ENCODE data around the gene ZNF892.

The ZNF892 gene

GRCh38 chr2:95207111-95207961, at the start of gene ZNF892 (continued):
- TF ChIP-seq, protein P1, sequence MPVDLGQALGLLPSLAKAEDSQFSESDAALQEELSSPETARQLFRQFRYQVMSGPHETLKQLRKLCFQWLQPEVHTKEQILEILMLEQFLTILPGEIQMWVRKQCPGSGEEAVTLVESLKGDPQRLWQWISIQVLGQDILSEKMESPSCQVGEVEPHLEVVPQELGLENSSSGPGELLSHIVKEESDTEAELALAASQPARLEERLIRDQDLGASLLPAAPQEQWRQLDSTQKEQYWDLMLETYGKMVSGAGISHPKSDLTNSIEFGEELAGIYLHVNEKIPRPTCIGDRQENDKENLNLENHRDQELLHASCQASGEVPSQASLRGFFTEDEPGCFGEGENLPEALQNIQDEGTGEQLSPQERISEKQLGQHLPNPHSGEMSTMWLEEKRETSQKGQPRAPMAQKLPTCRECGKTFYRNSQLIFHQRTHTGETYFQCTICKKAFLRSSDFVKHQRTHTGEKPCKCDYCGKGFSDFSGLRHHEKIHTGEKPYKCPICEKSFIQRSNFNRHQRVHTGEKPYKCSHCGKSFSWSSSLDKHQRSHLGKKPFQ (tag by site-specific recombination; IDR thresholded peaks at IDR 0.05) = no peak
- peak; percentile 70 for TF ChIP-seq ZNF501 (tag by site-specific recombination; IDR thresholded peaks at IDR 0.05)
- TF ChIP-seq ZNF394 (tag by site-specific recombination; IDR thresholded peaks at IDR 0.05; ENCODE audit: borderline replicate concordance) = peak; percentile 85; the same call in 1 of the 2 replicates
- TF ChIP-seq ZFP37 (tag by site-specific recombination; IDR thresholded peaks at IDR 0.05) = peak; percentile 83; the same call in 1 of the 2 replicates
- TF ChIP-seq ZNF660 (tag by site-specific recombination; IDR thresholded peaks at IDR 0.05) = peak; percentile 57; the same call in 1 of the 2 replicates
- TF ChIP-seq ZFP69B (tag by site-specific recombination; IDR thresholded peaks at IDR 0.05) = no peak
- TF ChIP-seq ZNF266 (tag by site-specific recombination; IDR thresholded peaks at IDR 0.05; ENCODE audit: low read depth) = no peak
- TF ChIP-seq ZFHX2 (tag by site-specific recombination; conservative IDR thresholded peaks at IDR 0.05) = peak; percentile 47
- peak; percentile 45; the same call in 1 of the 2 replicates for TF ChIP-seq KLF16 (tag by site-specific recombination; IDR thresholded peaks at IDR 0.05)
- peak; percentile 40; the same call in 1 of the 2 replicates for TF ChIP-seq ZNF518A (tag by site-specific recombination; conservative IDR thresholded peaks at IDR 0.05; ENCODE audit: low read depth)
- TF ChIP-seq YY2 (tag by site-specific recombination; IDR thresholded peaks at IDR 0.05) = 0 out of 2 replicates have a peak, but pooled peaks have one; percentile 14
- no peak for TF ChIP-seq ZNF211 (tag by site-specific recombination; IDR thresholded peaks at IDR 0.05; ENCODE audit: low read depth)
- TF ChIP-seq ZBTB7A (tag by site-specific recombination; IDR thresholded peaks at IDR 0.05; ENCODE audit: low read depth) = peak; percentile 39; the same call in 1 of the 2 replicates
- TF ChIP-seq ZNF76 (tag by site-specific recombination; IDR thresholded peaks at IDR 0.05; ENCODE audit: borderline replicate concordance, low read depth) = peak; percentile 98
- TF ChIP-seq ZNF274 (IDR thresholded peaks at IDR 0.05; ENCODE audit: low read length) = no peak
- no peak for TF ChIP-seq ZNF274 (tag by site-specific recombination; IDR thresholded peaks at IDR 0.05; ENCODE audit: borderline replicate concordance)
- peak; percentile 5 for TF ChIP-seq ZBTB8A (tag by site-specific recombination; IDR thresholded peaks at IDR 0.05)
- no peak for TF ChIP-seq ZNF248 (tag by site-specific recombination; IDR thresholded peaks at IDR 0.05)
- TF ChIP-seq, protein P2, sequence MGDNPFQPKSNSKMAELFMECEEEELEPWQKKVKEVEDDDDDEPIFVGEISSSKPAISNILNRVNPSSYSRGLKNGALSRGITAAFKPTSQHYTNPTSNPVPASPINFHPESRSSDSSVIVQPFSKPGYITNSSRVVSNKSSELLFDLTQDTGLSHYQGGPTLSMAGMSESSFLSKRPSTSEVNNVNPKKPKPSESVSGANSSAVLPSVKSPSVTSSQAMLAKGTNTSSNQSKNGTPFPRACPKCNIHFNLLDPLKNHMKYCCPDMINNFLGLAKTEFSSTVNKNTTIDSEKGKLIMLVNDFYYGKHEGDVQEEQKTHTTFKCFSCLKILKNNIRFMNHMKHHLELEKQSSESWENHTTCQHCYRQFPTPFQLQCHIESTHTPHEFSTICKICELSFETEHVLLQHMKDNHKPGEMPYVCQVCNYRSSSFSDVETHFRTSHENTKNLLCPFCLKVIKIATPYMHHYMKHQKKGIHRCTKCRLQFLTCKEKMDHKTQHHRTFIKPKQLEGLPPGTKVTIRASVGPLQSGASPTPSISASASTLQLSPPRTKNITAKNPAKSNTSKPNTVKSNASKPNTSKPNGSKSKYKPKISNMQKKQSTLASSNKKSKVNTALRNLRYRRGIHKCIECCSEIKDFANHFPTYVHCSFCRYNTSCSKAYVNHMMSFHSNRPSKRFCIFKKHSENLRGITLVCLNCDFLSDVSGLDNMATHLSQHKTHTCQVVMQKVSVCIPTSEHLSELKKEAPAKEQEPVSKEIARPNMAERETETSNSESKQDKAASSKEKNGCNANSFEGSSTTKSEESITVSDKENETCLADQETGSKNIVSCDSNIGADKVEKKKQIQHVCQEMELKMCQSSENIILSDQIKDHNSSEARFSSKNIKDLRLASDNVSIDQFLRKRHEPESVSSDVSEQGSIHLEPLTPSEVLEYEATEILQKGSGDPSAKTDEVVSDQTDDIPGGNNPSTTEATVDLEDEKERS (tag by site-specific recombination; IDR thresholded peaks at IDR 0.05) = no peak
- peak; percentile 96 for TF ChIP-seq ZNF600 (tag by site-specific recombination; IDR thresholded peaks at IDR 0.05)
- TF ChIP-seq SCRT2 (tag by site-specific recombination; IDR thresholded peaks at IDR 0.05) = peak; percentile 53; the same call in 1 of the 2 replicates
